ENCODE results near the gene STEAP1. TPM values are rescaled to one million over a fixed set of nuclear protein-coding genes. Genes with fewer than 3 reads are reported as not detected.

Gene STEAP1
- polyA plus RNA-seq, 3 donors, result 10.4 to 16.2 (median 14.0) TPM

- DNase-seq (ENCODE audit: extremely low read depth in 1 of 11, low read depth in 9 of 11, low spot score in 4 of 11), result no peak
Observed at GRCh38 chr7:90194911-90195809, 40.9 kb downstream of the STEAP1 start.

GRCh38 chr7:90201500-90202195, 47.4 kb downstream of the STEAP1 start:
- DNase-seq (ENCODE audit: extremely low read depth in 1 of 11, low read depth in 9 of 11, low spot score in 4 of 11), result no peak

- DNase-seq (ENCODE audit: extremely low read depth in 1 of 11, low read depth in 9 of 11, low spot score in 4 of 11), result no peak
Observed at GRCh38 chr7:90207956-90208355, 53.7 kb downstream of the STEAP1 start.

GRCh38 chr7:90209776-90210175, 55.5 kb downstream of the STEAP1 start:
- DNase-seq (ENCODE audit: extremely low read depth in 1 of 11, low read depth in 9 of 11, low spot score in 4 of 11), result no peak

GRCh38 chr7:90210475-90210874, 56.2 kb downstream of the STEAP1 start:
- DNase-seq (ENCODE audit: extremely low read depth in 1 of 11, low read depth in 9 of 11, low spot score in 4 of 11), result no peak

GRCh38 chr7:90210981-90211380, 56.7 kb downstream of the STEAP1 start:
- peak in 5 of 11 donors; percentile 6 to 27 (median 16) for DNase-seq (ENCODE audit: extremely low read depth in 1 of 11, low read depth in 9 of 11, low spot score in 4 of 11)

- peak; percentile 65 to 88 (median 84) for DNase-seq (ENCODE audit: extremely low read depth in 1 of 11, low read depth in 9 of 11, low spot score in 4 of 11)
Observed at GRCh38 chr7:90211391-90212148, 57.3 kb downstream of the STEAP1 start, which contains the start of gene STEAP2. STEAP2 (plus strand) TSS chr7:90211740; CDS start chr7:90225083, 13,343 bp downstream.

- DNase-seq (ENCODE audit: extremely low read depth in 1 of 11, low read depth in 9 of 11, low spot score in 4 of 11), result no peak
Observed at GRCh38 chr7:90212149-90212495, 57.9 kb downstream of the STEAP1 start.

- DNase-seq (ENCODE audit: extremely low read depth in 1 of 11, low read depth in 9 of 11, low spot score in 4 of 11), result no peak
Observed at GRCh38 chr7:90213521-90213920, 59.3 kb downstream of the STEAP1 start.

Other genes with a start within 250 kb of the STEAP1 start
- 10 to 100 TPM; 11.4 to 20.4 (median 13.4) TPM for gene STEAP2, start 57.3 kb downstream of the STEAP1 start, polyA plus RNA-seq (ENCODE audit: insufficient read length in 3 of 3)
- gene CFAP69, start 90.7 kb downstream of the STEAP1 start, polyA plus RNA-seq (ENCODE audit: insufficient read length in 3 of 3), result 10 to 100 TPM; 12.6 to 25.3 (median 19.1) TPM
- under 1 TPM; 0.36 to 0.68 (median 0.48) TPM for gene FAM237B, start 166.8 kb downstream of the STEAP1 start, polyA plus RNA-seq (ENCODE audit: insufficient read length in 3 of 3)
- gene GTPBP10, start 192.2 kb downstream of the STEAP1 start, polyA plus RNA-seq (ENCODE audit: insufficient read length in 3 of 3), result 10 to 100 TPM; 22.6 to 29.0 (median 24.5) TPM
- gene CLDN12, start 249.0 kb downstream of the STEAP1 start, polyA plus RNA-seq (ENCODE audit: insufficient read length in 3 of 3), result 10 to 100 TPM; 40.4 to 54.3 (median 52.1) TPM